HG02763 (cell line): ENCODE measurements around the gene SLC35F3.
"Not testable (repeated sequence)": the region's sequence is repeated elsewhere in the genome, so short reads cannot be mapped to it uniquely, and the experiment has no call there.

Source experiments
- ATAC-seq: cut with Tn5 transposase; IDR thresholded peaks from one replicate; pipeline ENCODE4 v1.9.1; 2021; ENCODE audit warnings: mild to moderate bottlenecking, moderate library complexity; ENCODE audit not compliant: unreplicated experiment

Gene SLC35F3

GRCh38 chr1:234243521-234244260 lies 339.2 kb downstream of the SLC35F3 start:
- ATAC-seq, result no peak

GRCh38 chr1:234244482-234244881 lies 340.0 kb downstream of the SLC35F3 start:
- ATAC-seq, result no peak

GRCh38 chr1:234246638-234247116 lies 342.2 kb downstream of the SLC35F3 start:
- ATAC-seq, result peak; percentile 69

- not testable (repeated sequence) for ATAC-seq
Observed at GRCh38 chr1:234247746-234248145, 343.3 kb downstream of the SLC35F3 start.

- no peak for ATAC-seq
Observed at GRCh38 chr1:234250747-234251146, 346.3 kb downstream of the SLC35F3 start.

- ATAC-seq, result no peak
Observed at GRCh38 chr1:234253732-234254131, 349.3 kb downstream of the SLC35F3 start.

- no peak for ATAC-seq
Observed at GRCh38 chr1:234256359-234256758, 351.9 kb downstream of the SLC35F3 start.

GRCh38 chr1:234258071-234258470 lies 353.6 kb downstream of the SLC35F3 start:
- ATAC-seq, result no peak

GRCh38 chr1:234260578-234260977 lies 356.1 kb downstream of the SLC35F3 start:
- no peak for ATAC-seq

- no peak for ATAC-seq
Observed at GRCh38 chr1:234261545-234261944, 357.1 kb downstream of the SLC35F3 start.

- ATAC-seq, result no peak
Observed at GRCh38 chr1:234262007-234262753, 357.7 kb downstream of the SLC35F3 start.

GRCh38 chr1:234262754-234263105 lies 358.3 kb downstream of the SLC35F3 start:
- no peak for ATAC-seq

GRCh38 chr1:234264832-234265231 lies 360.4 kb downstream of the SLC35F3 start:
- no peak for ATAC-seq

GRCh38 chr1:234265321-234265720 lies 360.8 kb downstream of the SLC35F3 start:
- ATAC-seq, result no peak

- no peak for ATAC-seq
Observed at GRCh38 chr1:234265861-234266260, 361.4 kb downstream of the SLC35F3 start.

- no peak for ATAC-seq
Observed at GRCh38 chr1:234270093-234270492, 365.6 kb downstream of the SLC35F3 start.

- no peak for ATAC-seq
Observed at GRCh38 chr1:234270581-234271242, 366.2 kb downstream of the SLC35F3 start.

- peak; percentile 94 for ATAC-seq
Observed at GRCh38 chr1:234271243-234271606, 366.7 kb downstream of the SLC35F3 start.

- no peak for ATAC-seq
Observed at GRCh38 chr1:234272656-234273312, 368.3 kb downstream of the SLC35F3 start.

GRCh38 chr1:234273981-234274380 lies 369.5 kb downstream of the SLC35F3 start:
- ATAC-seq, result no peak

GRCh38 chr1:234276151-234276788 lies 371.8 kb downstream of the SLC35F3 start:
- no peak for ATAC-seq
